HUDEP-2 (cell line): Measurements from ENCODE around the gene UBE2J1.
"Not testable (repeated sequence)": the region's sequence is repeated elsewhere in the genome, so short reads cannot be mapped to it uniquely, and the experiment has no call there.

ENCODE experiments used
- DNase-seq, 76 experiments: peaks; one replicate each; lab custom pipeline; 2025; ENCODE audit not compliant: unreplicated experiment in 76 of 76; lab: John Stamatoyannopoulos, UW

UBE2J1 gene, protein sequence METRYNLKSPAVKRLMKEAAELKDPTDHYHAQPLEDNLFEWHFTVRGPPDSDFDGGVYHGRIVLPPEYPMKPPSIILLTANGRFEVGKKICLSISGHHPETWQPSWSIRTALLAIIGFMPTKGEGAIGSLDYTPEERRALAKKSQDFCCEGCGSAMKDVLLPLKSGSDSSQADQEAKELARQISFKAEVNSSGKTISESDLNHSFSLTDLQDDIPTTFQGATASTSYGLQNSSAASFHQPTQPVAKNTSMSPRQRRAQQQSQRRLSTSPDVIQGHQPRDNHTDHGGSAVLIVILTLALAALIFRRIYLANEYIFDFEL

DNA sequence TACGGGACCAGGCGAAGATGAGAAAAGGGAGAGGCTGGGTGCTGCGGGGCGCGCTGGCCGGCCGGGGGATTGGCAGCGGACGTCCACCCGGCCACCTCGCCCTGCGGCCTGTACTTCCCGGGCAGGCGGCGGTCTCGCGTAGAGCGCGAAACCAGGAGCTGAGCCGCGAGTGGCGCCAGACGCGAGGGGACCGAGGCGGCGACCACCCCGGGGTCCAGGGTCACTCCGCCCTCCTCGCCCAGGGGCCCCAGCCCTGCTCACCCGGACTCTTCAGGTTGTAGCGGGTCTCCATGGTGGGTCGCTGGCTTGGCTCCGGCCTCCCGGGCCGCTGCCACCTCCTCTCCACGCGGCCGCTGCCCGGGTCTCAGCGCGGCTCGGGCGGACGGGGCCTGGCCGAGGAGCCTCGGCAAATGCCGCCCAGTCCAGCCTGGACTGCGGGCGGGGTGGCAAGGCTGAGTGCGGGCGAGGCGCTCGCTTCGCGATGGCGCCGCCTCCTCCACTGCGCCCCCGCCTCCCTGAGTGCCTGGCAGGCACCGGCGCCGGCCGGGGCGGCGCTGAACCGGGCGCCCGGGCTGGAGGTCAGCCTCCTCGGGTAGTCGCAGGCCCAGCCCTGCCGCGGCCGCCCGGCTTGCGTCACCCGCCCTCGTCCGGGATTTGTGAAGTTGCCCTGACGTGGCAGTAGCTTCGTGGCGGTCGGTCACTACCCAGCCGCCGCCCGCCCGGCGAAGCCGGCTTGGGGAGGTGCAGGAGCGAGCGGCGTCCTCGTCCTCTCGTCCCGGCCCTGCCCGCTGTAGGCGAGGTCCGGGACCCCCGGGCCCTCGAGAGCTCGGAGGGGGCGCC, at the start of gene UBE2J1:
Gene UBE2J1 (minus strand): TSS at position 445 of the 840 bp plus-strand sequence. CDS start 153 bp downstream, at position 292.
- peak in 75 of 76 experiments; percentile 51 to 95 (median 87) for DNase-seq

DNA sequence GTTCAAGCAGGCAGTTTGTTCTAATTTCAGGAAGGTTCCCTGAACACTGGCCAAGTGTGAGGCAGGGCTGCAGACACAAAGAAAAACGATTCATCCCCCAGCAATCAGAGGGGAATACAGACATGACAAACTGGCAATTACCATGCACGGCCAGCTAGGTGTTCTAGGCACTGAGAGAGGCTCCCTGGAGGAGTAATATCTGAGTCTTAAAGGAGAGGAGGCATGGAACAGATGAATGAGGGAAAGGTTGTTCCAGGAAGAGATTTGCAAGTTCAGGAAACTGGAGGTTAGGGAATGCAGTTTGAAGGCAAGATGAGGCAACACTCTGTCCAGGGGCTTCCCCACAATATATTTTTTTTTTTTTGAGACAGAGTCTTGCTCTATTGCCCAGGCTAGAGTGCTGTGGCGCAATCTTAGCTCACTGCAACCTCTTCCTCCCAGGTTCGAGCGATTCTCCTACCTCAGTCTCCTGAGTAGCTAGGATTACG, 48.4 kb upstream of the UBE2J1 start:
- DNase-seq = no peak

DNA sequence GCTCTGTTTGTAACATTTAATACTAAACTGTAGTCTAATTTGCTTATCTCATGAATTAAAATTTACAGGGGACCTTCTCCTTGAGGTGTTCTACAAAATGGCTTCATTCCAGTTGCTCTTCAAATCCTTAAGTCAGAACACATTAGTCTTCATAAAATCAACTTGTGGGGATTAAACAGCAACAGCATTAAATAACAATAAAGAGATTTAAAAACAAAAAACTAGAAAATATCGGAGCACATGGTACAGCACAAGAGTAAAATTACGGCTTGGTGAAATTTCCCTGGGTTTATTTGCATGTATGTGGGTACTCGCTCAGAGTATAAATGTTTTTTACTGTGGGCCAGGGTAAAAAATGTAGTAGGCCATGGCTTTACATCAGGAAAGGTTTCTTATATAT, 47.5 kb upstream of the UBE2J1 start:
- DNase-seq = no peak

DNA sequence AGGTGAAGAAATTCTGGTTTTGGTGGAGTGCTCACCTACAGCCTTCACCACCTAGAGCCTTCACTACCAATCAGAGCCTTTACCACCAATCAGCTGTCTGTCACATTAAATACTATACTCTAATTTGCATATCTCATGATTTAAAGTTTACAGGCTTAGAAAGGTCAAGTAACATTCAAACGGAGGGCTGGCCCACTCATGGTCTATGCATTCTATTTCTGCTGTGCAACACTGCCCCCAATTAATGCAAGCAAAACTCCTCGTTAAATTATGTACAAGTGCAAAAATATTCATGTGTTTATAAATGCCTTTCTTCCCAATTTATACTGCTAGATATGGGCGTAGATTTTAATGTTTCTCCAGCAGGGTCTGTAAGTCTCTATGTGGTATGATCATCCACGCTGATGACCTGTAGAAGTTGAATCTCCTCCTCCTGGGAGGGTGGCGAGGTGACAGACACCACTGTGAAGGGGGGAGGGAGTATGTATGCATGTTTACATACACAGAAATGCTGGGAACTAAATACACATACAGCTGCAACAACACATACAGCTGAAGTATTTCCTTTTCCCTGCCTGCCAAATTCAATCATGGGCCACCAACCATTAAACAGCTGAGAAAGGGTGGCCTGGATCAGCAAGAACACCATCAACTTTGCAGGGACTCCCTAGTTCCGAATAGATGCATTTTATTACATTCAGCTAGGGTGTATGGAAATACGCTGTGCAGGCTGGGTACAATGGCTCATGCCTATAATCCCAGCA, 46.4 kb upstream of the UBE2J1 start:
- DNase-seq = no peak

DNA sequence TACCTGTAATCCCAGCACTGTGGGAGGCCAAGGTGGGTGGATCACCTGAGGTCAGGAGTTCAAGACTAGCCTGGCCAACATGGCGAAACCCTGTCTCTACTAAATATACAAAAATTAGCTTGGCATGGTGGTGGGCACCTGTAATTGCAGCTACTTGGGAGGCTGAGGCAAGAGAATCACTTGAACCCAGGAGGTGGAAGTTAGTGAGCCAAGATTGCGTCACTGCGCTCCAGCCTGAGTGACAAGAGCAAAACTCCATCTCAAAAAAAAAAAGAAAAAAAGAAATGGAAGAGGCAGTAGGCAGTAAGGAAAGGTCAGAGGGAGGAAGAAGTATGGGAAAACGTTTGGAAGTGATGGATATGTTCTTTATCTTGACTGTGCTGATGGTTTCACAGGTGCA, 45.4 kb upstream of the UBE2J1 start:
- DNase-seq = not testable (repeated sequence)

DNA sequence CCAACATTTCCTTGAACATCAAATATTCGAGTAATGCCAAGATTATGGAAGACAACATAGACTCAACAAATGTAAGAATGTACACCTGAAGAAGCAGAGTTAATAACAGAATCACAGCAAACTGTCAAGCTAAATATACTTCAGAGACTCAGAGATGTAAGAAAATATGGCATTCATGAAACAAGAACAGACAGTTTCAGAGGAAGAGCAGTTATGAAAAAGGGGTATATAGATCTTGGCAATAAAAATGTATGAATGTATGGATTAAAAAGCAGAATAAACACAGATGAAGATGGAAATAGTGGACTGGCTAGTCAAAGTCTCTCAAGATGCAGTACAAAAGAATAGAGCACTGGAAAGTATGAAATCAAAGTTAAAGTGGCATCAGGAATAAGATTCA, 41.1 kb upstream of the UBE2J1 start:
- DNase-seq = no peak

DNA sequence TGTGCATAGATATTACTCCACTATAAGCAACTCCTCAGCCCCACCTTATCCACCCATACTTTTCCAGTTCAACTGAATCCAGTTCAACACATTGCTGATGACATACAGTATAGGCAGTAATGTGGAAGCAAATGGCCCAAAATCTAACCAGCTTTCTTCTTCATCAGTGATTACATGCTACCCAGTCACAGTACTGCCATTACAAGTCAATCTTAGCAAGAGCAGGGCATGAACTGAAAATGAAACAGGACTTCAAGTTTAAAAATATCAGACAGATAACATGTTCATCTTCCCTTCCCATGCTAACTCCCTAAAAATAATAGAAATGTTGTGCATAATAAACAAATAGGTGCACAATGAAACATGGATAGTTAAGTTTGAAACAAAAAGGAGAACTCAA, 40.3 kb upstream of the UBE2J1 start:
- no peak for DNase-seq

DNA sequence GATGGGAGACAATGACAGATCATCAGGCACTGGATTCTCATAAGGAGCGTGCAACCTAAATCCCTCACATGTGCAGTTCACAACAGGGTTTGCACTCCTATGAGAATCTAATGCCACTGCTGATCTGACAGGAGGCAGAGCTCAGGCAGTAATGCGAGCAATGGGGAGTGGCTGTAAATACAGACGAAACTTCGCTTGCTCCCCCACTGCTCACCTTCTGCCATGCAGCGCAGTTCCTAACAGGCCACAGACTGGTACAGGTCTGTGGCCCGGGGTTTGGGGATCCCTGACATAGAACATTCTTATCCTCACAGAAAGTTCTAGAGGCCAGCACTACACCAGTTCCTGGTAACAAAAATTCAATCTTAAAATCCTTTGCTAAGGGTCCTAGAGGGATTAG, 36.3 kb upstream of the UBE2J1 start:
- no peak for DNase-seq

DNA sequence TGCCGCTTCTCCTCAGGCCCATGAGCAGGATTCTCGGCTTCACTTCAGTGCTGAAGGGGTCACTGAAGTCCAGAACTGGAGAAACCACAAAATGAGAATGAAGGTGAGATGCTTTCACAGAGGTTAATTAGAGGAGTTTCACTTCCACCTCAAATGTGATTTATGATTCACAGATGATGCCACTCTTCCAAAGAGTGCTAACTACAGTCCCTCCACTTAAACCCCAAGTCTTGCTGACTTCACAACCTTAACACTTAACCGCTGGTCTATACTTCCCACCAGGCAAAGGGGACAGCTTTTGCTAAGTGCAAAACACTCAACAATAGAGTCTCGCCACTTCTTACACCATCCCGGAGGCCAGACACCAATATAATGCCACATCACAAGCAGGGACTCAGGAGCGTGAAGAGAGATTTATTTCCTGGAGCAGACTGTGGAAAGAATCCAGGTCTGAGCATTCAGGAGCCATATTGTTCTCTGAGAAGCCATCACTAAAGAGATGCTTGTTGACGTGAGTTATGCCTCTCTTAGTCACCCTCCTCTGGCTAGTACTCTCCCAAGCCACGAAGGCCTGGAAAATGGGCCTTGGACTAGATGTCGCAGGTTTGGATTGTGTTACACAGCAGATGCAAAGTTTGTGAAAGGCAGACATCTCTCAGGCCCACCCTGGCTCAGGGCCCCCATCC, 35.1 kb upstream of the UBE2J1 start:
- no peak for DNase-seq

DNA sequence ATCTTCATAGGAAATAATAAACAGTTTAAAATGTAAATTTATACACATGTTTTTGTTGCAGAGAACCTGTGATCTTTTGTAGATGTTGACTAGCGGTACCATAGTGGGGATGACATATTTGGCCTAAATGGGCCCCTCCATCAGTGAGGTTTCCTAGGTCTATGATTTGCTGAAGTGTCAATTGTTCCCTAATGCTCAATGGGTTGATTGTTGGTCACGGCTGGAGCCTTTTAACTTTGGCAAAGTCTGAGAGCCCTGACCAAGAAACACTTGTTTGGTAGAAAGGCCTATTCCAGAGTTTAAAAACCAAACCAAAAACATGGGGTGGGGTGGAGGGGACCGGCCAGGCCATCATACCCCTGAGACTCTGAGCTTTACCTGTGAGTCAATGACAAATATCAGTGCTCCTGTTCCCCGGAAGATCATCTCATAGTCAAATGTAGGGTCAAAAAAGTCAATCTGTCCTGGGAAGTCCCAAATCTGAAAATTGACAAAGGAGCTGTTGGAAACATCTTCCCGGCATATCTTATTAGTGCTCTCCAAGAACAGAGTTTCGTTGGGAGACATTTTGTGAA, 34.5 kb upstream of the UBE2J1 start:
- no peak for DNase-seq

DNA sequence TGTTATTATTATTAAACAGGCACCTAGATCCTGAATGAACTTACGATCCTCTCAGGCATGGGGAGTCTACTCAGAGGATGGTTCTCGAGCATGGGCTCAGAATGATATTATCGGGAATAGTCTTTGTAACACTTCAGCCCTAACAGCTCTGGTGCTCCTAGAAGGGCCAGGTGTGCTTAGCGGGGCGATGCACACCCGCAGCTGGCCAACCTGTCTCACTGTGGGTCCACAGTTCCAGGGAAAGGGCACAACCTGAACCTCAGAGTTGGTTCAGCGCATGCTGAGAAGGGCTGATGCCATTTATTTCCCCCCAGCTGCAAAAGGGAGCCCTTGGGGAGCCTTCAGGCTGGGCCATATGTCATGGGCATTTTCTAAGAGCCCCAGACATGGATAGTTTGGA, 33.3 kb upstream of the UBE2J1 start:
- DNase-seq = no peak

DNA sequence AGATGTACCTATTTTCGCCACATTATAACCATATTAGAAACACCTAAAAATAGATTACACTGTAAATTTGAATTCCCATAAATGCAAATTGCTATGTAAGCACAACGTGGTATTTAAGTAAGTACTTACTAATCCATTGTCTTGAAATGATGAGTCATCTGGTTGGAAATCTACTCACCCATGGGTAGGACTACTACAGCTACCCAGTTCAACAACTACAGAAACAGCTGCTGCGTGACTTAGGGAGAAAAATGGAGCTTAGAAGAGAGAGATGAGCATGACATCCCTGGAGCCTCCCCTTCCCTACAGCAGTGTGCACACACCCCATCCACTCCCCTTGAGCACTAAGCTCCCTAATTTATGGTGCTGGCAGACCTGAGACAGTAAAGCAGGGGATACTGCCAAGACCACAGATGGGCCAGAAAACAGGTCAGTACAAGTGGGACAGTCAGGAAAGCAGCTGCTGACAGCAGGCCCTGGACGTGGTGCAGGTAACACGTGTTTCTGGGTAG, 32.7 kb upstream of the UBE2J1 start:
- DNase-seq = no peak

DNA sequence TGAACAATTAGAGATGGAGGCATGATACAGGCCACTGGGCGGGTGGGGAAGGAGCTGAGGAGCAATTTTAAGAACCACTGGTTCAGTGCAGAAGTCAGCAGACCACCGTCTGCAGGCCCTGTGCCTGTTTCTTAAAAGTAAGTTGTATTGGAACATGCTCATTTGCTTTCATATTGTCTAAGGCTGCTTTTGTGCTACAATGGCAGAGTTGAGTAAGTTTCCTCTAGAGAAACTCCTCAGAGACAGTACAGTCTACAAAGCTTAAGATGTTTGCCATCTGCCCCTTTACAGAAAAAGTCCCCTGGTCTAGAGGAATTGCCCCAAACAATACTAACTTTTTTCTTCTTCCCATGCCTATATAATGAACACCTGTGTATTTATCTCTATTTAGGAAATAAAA, 28.5 kb upstream of the UBE2J1 start:
- DNase-seq = no peak

DNA sequence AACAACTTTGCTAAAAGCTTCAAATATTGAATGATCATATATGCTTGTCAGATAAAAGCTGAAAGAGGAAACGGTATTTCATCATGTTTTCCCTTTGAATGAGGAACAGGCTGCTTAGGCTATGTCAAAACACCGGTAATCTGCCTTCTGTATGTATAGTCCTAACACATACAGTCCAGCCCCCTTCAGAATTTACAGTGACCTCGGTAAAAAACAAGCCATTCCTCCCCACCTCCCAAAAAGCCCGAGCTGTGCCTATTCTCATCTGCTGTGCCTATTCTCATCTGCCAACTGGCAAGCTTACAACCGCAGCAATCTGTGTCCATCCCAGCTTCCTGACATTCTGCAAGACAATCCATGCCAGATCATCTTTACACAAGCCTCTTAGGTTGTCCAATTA, 26.8 kb upstream of the UBE2J1 start:
- DNase-seq = no peak

DNA sequence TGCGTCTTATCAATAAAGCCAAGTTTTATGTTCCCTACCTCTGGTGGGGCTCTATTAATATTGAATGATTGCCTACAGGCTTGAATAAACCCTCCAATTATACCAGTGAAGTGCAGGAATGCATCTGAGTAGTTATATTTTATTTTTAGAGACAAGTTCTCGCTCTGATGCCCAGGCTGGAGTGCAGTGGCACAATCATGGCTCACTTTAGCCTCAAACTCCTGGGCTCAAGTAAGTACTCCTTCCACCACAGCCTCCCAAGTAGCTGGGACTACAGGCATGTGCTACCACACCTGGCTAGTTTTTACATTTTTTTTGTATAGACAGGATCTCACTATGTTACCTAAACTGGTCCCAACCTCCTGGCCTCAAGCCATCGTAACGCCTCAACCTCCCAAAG, 26.1 kb upstream of the UBE2J1 start:
- DNase-seq = no peak

DNA sequence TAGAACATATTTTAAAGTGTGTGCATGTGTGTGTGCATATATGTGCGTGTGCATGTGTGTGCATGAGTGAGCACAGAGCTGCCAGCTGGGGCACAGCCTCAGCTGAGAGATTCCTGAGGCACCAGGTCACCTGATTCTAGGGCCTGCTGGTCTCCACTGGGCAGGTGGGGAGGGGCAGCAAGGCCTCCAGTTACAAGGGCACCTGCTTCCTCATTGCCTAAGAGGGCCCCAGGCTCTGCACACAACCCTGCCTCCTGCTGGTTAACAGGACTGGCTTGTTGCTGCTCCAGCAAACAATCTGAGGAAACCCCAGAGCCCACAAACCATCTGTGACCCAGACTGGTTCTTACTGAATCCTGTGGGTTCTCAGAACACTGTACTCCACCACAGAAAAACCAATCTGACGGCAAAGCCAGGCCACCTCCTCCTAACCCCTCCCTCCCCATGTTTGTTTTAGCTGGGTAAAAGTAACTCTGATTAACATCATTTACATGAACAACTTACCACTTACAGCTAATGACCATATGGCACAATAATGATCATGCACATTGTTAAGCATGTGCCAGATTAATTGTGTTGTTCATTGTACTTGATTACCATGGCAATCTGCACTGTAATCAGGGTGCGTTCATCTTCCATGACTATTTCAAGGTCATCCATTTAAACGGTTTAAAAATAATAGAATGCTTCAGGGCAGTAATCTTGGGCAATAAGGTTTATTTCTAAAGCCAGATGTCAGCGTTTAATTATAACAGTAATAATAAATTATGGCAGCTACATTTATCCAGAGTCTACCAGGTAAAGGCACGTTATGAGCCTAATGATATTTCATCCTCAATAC, 23.1 kb upstream of the UBE2J1 start:
- peak in 2 of 76 experiments; percentile 24 to 32 for DNase-seq

DNA sequence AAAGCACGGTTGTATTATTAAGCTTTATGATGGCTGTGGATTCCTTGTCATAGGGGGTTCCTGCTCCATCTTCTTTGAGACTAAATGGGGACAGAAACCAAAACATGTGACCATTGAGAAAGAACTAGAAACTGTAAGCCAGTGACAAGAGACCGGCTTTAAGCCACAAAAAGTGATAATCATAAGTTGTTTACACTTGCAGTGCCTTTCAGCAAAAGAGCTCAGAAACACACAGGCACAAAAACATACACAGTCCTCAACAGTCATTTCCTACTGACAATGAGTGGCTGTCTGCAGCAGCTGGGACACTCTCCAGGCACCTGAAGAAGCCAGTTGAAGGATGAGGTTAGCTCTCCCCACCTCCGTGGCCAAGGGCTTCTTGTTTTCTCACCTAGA, 20.0 kb upstream of the UBE2J1 start:
- DNase-seq = no peak

DNA sequence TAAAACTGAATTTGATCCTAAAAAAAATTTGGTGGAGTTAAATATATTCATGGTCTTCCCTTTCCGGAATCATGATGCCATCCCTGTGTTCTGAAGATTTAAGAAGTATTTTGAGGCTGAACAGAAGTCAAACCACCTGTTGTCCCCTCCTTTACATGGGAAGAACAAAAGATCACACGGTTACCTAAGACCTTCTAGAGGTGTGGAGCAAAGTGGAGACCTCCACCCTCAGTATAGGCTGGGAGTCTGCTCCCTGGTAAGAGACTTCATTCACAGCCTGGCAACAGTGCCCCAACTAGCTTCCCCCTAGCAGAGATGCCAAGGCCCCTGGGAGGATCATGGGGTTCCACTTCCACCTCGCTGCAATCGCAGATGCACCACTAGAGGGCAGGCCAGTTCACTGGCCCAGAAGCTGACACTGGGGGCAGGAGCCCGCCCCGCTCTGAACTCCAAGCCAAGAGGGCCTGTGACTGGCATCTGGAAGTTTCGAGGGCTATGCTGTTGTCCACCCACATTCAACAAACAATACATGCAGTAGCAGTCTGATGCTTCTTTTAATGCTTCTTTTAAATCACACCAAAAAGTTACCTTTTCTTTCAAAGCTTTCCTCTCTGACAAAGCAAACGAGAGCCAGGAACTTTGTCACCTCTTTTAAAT, 19.5 kb upstream of the UBE2J1 start:
- peak in 66 of 76 experiments; percentile 9 to 86 (median 60) for DNase-seq

DNA sequence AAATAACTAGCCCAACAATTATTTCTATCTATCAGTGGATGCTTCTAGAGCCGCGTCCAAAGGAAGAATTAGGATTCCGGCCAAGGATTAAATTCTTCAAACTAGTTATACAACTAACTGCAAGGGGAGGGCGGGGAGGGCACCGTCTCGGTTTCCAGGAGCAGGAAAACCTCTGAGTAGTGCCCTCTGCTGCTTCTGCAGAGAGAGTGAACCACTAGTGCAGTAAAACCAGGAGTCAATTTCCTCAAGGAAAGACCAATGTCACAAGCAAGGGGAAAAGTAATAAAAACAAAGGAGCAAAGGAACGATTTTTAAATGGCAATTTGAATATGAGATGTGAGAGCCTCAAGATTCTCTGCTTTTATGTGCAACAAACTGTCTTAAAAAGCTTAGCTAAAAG, 16.5 kb upstream of the UBE2J1 start:
- peak in 4 of 76 experiments; percentile 11 to 35 (median 13) for DNase-seq
